Hepatocyte (in vitro differentiated cells): Measurements from ENCODE around the gene KRT7.

Source experiments
- EZH2 ChIP-seq: fragments of 200-600 bp; sonication (generic); IDR thresholded peaks from 2 replicates; pipeline ENCODE4 v1.6.1; 2016; ENCODE audit warnings: antibody characterized with exemption, mild to moderate bottlenecking, borderline replicate concordance
- EZH2phosphoT487 ChIP-seq: fragments of 200-600 bp; sonication (generic); IDR thresholded peaks from one replicate; pipeline ENCODE4 v1.6.1; 2018; ENCODE audit warnings: antibody characterized with exemption, mild to moderate bottlenecking, low read depth, moderate library complexity; ENCODE audit not compliant: unreplicated experiment, severe bottlenecking
- TF ChIP-seq, protein P1 (sequence below): fragments of 200-600 bp; sonication (generic); IDR thresholded peaks from 2 replicates; pipeline ENCODE4 v1.5.1; 2016; ENCODE audit warnings: antibody characterized with exemption, mild to moderate bottlenecking; ENCODE audit not compliant: poor library complexity

DNA sequence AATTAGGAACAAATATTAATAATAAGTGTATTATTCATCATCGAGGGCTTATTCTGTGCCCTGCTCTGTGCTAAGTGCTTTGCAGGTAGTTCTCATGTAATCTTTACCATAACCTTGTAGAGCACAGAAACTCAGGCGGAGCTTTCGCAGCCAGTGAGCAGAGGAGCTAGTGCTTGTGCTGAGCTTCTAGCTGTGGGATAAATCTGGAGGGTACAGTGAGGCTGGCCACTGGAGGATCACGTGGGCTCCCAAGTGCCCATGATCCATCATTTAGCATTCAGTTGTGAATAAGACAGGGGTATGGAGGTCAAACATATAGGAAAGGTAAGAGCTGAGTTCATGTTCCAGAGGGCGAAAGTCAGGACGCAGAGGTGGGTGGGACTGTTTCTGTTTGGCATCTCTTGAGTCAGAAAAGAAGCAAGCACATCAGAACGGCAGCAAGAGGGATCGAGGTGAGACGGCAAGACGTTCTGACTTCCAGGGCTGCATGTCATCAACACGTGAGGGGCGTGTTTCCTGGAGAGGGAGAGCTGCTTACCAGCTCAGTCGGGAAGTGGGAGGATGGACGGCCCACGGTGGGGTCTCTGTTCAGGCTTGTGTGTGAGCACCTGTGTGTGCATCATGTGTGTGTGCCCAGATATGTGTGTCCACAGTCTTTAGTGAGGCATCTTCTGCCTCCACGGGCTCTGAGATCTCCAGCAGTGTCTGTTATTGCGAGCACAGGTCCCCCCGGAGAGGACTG lies 24.4 kb upstream of the KRT7 start:
- TF ChIP-seq EZH2 (no peak), EZH2phosphoT487 (no peak)
- TF ChIP-seq, protein P1, sequence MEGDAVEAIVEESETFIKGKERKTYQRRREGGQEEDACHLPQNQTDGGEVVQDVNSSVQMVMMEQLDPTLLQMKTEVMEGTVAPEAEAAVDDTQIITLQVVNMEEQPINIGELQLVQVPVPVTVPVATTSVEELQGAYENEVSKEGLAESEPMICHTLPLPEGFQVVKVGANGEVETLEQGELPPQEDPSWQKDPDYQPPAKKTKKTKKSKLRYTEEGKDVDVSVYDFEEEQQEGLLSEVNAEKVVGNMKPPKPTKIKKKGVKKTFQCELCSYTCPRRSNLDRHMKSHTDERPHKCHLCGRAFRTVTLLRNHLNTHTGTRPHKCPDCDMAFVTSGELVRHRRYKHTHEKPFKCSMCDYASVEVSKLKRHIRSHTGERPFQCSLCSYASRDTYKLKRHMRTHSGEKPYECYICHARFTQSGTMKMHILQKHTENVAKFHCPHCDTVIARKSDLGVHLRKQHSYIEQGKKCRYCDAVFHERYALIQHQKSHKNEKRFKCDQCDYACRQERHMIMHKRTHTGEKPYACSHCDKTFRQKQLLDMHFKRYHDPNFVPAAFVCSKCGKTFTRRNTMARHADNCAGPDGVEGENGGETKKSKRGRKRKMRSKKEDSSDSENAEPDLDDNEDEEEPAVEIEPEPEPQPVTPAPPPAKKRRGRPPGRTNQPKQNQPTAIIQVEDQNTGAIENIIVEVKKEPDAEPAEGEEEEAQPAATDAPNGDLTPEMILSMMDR = no peak
